HG03025 (cell line): ENCODE data around the gene CMTM3.
"Not testable (repeated sequence)": the region's sequence is repeated elsewhere in the genome, so short reads cannot be mapped to it uniquely, and the experiment has no call there.

Experiments
- ATAC-seq: cut with Tn5 transposase; IDR thresholded peaks from one replicate; pipeline ENCODE4 v1.9.1; 2021; ENCODE audit warnings: mild to moderate bottlenecking, moderate library complexity; ENCODE audit not compliant: unreplicated experiment, low FRiP score

The CMTM3 gene

DNA sequence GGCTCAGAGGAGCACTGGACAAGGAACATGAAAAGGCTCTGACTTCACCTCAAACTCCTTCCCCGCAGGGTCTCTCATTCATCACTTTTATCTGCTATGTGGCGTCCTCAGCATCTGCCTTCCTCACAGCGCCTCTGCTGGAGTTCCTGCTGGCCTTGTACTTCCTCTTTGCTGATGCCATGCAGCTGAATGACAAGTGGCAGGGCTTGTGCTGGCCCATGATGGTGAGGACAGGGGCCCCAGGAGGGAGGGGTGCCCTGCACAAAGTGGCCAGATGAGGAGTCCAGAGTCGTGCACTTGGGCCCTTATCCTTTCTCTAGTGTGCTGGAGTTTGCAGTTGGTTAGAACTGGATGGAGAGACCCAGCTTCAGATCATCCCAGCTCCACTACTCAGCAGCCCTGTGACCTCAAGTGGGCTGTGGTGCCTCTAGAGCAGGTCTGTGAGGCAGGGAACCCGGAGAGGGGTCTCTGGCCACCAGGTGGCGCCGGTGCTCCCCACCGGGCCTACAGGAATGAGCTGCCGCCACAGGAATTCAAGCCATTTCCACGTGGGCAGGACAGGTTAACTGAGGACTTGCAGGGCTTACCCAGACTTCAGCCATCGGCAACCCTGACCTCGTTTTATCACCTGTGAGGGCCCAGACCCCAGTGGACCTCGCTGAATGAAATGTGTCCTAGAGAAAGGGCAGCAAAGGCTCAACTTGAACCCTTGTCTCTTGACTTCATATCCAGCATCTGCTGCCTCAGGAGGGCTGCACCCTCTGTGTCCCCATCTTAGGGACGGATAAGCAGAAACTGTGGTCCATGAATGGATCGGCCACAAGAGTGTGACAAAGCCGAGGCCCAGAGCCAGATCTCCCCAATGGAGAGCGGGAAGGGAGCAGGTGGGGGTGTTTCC is 4.0 kb downstream of the CMTM3 start:
- ATAC-seq = no peak

DNA sequence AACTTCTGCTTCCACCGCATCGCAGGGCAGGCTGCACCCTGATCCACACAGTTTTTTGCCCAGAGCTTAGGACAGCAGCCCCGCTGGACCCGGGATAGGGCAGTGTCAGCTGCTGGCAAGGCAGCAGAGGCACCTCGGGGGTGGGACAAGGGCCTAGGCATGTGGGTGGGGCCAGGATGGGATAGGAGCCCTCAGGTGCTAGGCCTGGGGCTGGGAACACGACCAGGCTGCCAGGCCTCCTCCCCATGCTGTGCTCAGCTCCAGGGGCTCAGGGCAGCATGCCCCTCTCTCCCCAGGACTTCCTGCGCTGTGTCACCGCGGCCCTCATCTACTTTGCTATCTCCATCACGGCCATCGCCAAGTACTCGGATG is 4.6 kb downstream of the CMTM3 start:
- no peak for ATAC-seq

GRCh38 chr16:66610111-66610820 is 5.8 kb downstream of the CMTM3 start:
- ATAC-seq = no peak

DNA sequence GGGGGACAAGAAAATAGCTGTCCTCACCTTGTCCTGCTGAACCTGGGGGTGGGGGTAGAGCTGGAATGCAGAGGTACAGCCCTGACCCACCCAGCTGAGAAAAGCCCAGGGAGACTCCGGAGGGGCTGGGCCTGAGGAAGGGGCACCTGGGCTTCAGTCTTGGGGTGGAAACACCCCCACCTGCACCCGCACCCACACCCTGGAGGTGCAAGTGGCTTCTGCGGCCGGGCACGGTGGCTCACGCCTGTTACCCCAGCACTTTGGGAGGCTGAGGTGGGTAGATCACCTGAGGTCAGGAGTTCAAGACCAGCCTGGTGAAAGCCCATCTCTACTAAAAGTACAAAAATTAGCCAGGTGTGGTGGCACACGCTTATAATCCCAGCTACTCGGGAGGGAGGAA is 7.4 kb downstream of the CMTM3 start:
- not testable (repeated sequence) for ATAC-seq

GRCh38 chr16:66612422-66612821 is 7.9 kb downstream of the CMTM3 start:
- no peak for ATAC-seq

GRCh38 chr16:66614161-66614802 is 9.8 kb downstream of the CMTM3 start:
- no peak for ATAC-seq

DNA sequence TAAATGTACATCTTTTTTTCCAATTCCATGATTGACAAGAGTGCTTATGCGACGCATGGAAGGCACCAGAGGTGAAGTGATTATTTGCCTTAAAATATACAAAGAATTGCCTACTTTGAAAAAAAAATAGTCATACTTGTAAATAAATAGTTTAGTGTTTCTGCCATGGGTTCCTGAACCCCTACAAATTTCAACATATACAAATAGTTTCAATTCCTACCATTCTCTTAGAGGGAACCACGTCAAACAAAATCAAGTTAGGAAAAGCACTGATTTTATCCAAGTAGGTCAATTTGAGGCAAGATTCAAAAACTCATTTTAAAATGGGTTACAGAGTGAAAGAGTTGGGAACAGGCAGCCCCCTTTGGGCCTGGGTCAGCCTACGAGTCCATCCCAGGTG is 11.7 kb downstream of the CMTM3 start:
- no peak for ATAC-seq

DNA sequence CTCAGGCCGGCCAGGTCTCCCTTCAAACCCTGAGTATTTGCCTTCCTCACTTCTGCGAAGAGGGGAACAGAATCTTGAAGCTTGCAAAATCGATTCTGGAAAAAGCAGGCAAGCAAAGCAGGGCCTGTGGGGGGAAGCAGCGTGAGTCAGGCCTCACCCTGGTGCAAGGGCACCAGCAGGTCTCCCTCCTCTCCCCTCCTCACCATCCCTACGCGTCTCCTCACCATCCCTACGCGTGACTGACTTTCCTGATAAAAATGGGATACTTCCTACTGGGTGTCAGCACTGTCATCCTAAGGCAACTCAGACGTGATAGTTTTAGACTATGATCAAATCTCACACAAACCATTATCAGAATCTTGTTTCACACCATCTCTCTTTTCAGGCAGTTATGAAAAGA is 12.1 kb downstream of the CMTM3 start:
- no peak for ATAC-seq

DNA sequence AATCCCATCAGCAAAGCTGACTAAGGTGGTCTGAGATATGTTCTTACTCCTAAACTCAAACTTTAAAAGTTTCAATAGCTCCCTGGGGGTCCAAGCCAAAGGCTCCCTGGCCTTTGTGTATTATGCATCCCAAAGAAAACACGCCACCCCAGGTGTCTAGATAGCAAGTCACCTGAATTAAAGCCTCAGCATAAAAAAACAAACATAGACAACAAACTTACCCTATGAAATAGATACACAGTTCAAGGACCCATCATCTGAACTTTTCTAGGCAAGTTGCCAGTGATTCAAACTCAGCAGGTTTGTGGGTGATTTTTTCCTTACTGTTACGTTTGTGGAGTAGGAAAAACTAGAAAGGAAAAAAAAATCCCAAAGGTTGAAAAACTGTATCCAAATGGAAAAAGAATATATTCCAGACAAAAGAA is 12.5 kb downstream of the CMTM3 start:
- no peak for ATAC-seq

DNA sequence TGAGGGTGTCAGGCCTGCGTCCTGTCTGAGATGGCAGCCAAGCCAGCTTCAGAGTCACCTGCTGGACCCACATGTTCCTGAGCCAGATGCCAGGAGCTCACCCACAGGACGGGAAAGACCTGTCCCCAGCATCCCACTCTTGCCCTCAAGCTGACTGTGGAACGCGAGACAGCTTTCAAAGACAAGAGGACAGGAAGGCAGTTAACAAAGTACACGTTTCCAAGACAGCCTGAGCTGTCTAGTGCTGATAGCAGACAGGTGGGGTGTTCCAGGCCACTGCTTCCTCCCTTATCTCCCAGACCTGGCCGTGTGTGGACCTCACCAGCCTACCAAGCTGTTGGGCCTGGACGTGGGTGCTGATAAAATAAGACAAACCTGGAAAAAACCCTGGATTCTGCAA is 13.2 kb downstream of the CMTM3 start:
- no peak for ATAC-seq

DNA sequence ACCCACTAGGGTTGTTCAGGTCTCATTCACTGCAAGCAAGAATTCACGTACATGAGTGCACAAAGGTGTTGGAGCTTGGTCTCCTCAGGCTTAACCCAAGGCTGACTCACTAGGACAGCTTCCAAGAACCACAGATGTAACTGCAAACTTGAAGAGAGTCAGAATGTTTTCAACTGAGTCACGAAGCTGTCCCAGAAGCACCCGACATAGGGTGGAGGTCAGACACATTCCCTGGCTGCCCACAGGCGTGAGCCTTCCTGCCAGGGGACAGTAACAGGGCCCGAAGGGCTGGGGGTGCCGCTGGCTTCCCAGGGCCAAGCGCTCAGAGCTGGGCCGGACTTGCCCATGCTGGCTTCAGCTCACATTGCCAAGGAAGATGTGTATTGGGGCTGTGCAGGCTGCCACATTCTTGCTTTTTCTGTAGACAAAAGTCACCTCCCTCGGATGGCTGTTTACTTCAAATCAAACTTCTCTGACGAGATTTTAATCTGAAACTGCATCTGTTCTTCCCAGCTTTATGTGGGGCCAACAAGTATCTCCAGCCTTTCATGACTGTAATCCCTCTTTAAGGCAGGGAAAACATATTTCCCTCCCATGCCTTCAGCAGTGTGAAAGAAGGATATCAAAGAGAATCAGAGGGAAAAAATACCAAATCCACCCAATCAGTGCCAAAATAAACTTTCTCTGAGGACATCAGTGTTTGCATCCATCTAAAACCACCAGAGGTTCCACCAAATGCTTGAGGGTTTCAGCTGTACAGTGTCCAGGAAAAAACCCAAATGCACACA is 14.3 kb downstream of the CMTM3 start:
- no peak for ATAC-seq

GRCh38 chr16:66619534-66620428 is 15.3 kb downstream of the CMTM3 start:
- no peak for ATAC-seq

- ATAC-seq = no peak
These were observed 15.9 kb downstream of the CMTM3 start for GRCh38 chr16:66620429-66620795.

DNA sequence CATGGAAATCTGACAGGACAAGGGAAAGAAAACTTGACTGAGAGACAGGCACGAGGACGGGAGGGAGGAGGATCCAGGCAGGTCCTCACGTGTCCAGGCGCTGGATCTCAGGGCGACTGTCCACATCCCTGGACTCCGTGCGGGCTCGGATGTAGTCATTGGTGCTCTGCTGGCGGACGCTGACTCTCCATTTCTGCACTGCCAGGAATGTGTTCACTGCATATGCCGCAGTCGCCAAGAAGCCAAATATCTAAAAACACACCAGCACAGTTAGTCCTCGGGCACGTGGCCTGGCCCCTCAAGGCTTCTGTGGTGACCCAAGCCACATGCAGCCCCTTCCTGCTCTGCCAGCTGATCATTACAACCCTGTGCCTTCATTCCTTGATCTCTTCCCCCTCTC is 17.5 kb downstream of the CMTM3 start:
- no peak for ATAC-seq

- no peak for ATAC-seq
These were observed 18.4 kb downstream of the CMTM3 start for GRCh38 chr16:66622863-66623262.

DNA sequence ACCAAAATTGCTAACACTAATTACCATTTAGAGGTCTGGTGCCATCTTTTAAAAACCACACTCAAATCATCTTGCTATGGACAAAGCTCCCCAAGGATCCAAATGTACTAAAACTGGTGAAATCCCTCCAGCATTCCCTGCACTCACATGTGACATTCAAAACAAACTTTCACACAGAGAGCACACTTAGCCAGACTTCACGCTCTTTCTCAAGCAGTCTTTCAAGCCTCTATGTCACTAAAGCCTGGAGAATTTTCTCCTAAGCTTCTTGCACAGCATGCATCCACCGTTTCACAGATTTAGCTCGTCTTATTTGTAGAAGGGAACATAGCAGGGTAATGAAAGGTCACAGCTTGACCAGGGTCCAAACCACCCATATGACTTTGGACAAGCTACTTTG is 19.3 kb downstream of the CMTM3 start:
- ATAC-seq = no peak

- not testable (repeated sequence) for ATAC-seq
These were observed 23.3 kb downstream of the CMTM3 start for GRCh38 chr16:66627611-66628378.

- no peak for ATAC-seq
These were observed 25.4 kb downstream of the CMTM3 start for GRCh38 chr16:66629856-66630255.
